ENCODE data around the gene CPSF3.
"Not testable (repeated sequence)": the region's sequence is repeated elsewhere in the genome, so short reads cannot be mapped to it uniquely, and the experiment has no call there.

CPSF3 gene

GRCh38 chr2:9394816-9395215 lies 28.6 kb upstream of the CPSF3 start:
- DNase-seq (ENCODE audit: low read depth) = no peak

DNA sequence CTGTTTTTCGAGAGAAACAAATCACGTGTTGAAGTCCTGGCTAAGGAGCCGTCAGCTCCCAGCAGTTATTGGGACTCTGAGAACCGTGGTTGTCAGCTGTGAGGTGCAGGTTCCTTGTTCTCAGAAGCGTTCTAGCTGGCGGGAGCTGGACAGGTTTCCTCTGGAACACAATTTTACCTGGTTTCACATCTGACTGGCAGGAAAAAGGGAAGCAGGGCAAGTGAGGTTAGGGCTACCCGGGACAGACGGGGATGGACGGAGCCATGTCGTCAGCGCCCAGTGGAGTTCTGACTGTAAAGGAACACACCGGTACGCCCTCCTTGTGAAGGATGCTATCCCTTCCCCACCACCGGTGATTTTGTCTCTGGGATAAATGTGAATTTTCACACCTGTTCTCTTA lies 26.3 kb upstream of the CPSF3 start:
- DNase-seq (ENCODE audit: low read depth) = no peak

GRCh38 chr2:9398251-9398650 lies 25.2 kb upstream of the CPSF3 start:
- DNase-seq (ENCODE audit: low read depth) = not testable (repeated sequence)

GRCh38 chr2:9398881-9399780 lies 24.3 kb upstream of the CPSF3 start:
- no peak for DNase-seq (ENCODE audit: low read depth)

- DNase-seq (ENCODE audit: low read depth) = no peak
Measured at GRCh38 chr2:9400268-9401058, 23.0 kb upstream of the CPSF3 start.

GRCh38 chr2:9401059-9401547 lies 22.4 kb upstream of the CPSF3 start:
- no peak for DNase-seq (ENCODE audit: low read depth)

GRCh38 chr2:9401646-9402371 lies 21.6 kb upstream of the CPSF3 start:
- no peak for DNase-seq (ENCODE audit: low read depth)

GRCh38 chr2:9403924-9404323 lies 19.5 kb upstream of the CPSF3 start:
- no peak for DNase-seq (ENCODE audit: low read depth)

DNA sequence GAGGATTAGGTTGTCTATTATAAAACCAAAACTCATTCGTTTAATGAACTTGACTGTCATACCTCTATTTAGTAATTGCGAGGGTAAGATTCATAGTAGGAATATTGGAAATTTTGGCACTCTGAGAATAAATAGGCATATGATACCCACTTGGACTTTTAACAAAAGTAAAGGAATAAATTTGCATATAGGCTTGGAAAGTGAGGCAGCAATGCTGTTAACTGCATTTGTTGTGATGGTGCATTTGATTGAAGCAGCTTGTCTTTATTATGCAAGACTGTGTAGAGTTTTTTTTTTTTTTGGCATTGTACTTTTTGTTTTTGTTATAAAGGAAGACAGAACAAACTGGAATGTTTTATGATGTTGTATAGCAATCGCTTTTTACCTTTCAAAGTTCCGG lies 19.0 kb upstream of the CPSF3 start:
- no peak for DNase-seq (ENCODE audit: low read depth)

- no peak for DNase-seq (ENCODE audit: low read depth)
Measured at GRCh38 chr2:9405636-9406035, 17.8 kb upstream of the CPSF3 start.

DNA sequence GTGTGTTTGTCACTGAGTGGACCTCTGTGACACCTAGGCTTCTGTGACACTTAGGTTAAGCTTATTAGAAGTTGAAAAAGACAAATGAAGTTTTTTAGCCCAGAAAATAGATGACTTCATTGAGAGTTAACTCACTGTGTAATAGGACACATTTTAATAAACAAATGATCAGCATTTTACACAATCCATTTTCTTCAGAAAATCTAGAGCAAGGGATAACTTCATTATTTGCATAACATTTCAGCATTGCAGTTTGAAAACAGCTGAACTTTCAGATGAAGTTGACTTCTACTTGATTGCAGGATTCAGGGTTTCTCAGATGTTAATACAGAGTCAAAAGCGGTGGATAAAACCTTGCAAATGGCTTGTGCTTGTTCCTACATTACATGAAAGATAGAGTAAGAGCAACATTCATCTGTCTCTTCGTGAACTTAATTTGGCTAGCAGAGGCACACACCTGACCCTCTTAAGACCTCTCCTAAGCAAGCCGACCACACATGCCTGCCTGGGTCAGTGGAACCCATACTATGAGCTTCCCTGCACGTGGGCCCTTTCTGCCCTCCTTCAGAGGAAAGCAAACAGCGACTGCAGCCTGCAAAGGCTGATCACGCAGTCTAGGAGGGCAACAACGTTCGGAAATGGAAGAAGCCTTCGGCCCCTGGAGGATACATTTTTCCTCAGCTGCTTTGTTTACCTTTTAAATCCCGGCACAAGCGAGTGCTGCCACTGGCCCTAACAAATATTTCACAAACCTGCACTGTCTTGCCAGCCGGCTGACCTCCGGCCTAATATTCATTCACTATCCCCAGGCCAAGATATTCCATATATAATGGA lies 16.7 kb upstream of the CPSF3 start:
- DNase-seq (ENCODE audit: low read depth) = no peak

DNA sequence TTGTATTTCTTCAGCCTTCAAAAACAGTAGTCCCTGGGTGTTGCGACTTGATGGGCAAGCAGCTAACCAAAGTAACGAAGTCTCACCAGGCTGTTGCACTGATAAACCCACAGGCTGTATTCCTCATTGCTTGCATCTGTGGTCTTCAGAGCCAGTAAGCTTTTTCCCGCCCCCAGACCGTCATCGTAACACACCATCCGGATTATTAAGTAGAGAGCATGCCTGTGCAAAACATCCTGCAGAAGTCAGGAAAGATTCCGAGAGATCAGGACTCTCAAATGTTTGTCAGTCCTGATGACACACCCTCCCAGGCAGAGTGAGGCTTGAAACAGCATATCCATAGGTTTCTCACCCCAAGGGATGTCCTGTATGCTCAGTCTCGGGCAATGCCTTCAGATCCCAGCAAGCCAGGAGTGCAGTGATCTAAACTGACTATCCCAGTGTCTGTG lies 16.1 kb upstream of the CPSF3 start:
- DNase-seq (ENCODE audit: low read depth) = no peak

DNA sequence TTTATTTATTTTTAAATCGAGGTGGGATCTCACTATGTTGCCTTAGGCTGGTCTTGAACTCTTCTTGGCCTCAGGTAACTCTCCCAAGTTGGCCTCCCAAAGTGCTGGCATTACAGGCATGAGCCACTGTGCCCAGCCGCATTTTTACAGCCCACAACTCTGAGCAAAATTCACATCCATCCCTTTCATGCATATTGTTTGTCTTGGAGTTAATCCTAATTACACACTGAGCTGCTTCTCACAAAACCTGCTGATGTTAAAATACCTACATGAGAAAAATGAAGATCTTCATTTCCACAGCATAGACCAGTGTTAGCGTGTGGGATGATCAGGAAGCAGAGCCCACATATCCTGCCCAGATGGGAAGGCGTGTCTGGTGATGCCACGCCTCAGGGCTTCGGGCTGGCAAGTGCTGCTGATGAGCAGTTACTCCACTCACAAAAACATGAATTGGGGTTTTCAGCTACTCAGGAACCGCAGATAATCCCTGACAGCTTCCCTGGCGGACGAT lies 14.8 kb upstream of the CPSF3 start:
- DNase-seq (ENCODE audit: low read depth) = no peak

GRCh38 chr2:9410108-9410507 lies 13.3 kb upstream of the CPSF3 start:
- no peak for DNase-seq (ENCODE audit: low read depth)

GRCh38 chr2:9412781-9413180 lies 10.7 kb upstream of the CPSF3 start:
- no peak for DNase-seq (ENCODE audit: low read depth)

DNA sequence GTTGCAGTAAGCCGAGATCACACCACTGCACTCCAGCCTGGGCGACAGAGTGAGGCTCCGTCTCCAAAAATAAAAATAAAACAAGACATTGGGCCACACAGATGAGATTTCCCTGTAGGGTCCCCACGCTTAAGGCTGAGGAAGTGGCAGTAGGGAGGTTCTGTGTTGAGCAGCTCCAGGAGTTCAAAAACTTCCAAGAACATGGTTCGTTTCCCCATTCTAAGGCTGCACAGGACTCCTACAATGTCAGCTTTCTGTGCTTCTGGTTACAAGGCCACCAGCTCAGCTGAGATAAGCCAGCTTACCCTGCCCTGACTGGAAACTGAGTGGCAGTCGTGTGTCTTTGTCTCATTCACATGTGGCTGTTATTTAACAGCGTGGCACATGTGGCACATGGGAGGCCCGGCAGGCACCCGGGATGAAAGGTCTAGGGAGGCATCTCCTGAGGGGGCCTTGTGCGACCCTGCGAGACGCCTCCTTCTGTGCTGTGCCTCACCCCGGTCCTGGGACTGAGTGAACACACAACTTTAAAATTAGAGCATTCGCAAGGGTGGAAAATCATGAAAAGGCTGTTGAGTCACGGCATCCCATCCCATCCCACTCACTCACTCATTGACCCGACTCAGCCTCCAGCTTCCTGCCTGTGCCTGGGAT lies 7.8 kb upstream of the CPSF3 start:
- no peak for DNase-seq (ENCODE audit: low read depth)

DNA sequence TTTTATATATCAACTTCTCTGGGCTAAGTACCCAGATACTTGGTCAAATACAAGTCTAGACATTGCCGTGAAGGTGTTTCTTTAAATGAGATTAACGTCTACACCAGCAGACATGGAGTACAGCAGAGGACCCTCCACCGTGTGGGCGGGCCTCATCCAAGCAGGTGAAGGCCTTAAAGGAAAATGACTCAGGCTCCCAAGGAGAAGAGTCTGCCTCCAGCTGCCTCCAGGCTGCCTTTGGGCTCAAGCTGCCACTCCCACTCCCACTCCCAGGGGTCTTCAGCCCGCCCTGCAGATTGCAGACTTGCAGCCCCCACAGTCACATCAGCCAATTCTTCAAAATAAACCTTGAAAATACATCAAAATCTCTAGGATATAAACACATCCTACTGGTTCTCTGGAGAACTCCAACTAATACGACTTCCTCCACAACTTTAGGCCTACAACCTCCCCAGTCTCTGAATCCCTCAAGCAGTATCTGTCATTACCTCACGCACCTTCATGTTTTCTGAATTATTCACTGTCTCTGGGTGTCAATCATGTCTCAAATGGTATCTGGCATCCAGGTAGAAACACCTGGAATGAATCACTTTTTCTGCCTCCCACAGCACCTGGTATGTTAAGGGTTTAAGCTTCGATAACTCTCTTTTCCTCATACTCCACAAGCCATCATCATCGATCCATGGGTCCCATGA lies 7.0 kb upstream of the CPSF3 start:
- DNase-seq (ENCODE audit: low read depth) = no peak

- no peak for DNase-seq (ENCODE audit: low read depth)
Measured at GRCh38 chr2:9416962-9417316, 6.5 kb upstream of the CPSF3 start.

- no peak for DNase-seq (ENCODE audit: low read depth)
Measured at GRCh38 chr2:9417725-9418124, 5.7 kb upstream of the CPSF3 start.

GRCh38 chr2:9418746-9419145 lies 4.7 kb upstream of the CPSF3 start:
- no peak for DNase-seq (ENCODE audit: low read depth)
